ENCODE data around the gene EPB42. TPM values are rescaled to one million over a fixed set of nuclear protein-coding genes. Genes with fewer than 3 reads are reported as not detected.

The EPB42 gene
- total and polyA plus RNA-seq, 4 donors = 0.03 to 11.1 (median 0.18) TPM; not detected in 1

GRCh38 chr15:43212951-43213350 is 7.9 kb downstream of the EPB42 start:
- Histone ChIP-seq H3K9me3 (ENCODE audit: control insufficient read depth in 4 of 4, insufficient read depth in 3 of 4, low read length in 3 of 4) (no peaks in the 10 kb centered on the region), H3K36me3 (ENCODE audit: control insufficient read depth in 4 of 4, insufficient read depth in 4 of 4, low read length in 4 of 4) (no peaks in the 10 kb centered on the region), H3K9ac (ENCODE audit: insufficient read depth in 1 of 2, low read length in 2 of 2) (no peak overlapping the region), H3K4me1 (ENCODE audit: control insufficient read depth in 5 of 5, insufficient read depth in 5 of 5, low read length in 5 of 5) (no peaks in the 10 kb centered on the region), H3K4me3 (no peak overlapping the region), H3K27me3 (ENCODE audit: control insufficient read depth in 3 of 3, insufficient read depth in 3 of 3, low read length in 2 of 3) (peaks cover 0 to 3% (median 0%) of the 10 kb centered on the region in 3 donors), H3K27ac (ENCODE audit: low read depth in 1 of 2, low read length in 1 of 2) (no peak overlapping the region)
- no peak for DNase-seq
- TF ChIP-seq CTCF (IDR thresholded peaks at IDR 0.05; ENCODE audit: control extremely low read depth, extremely low read depth) = no peak
- ATAC-seq (ENCODE audit: insufficient read depth, low FRiP score) = no peak

GRCh38 chr15:43212299-43212698 is 8.5 kb downstream of the EPB42 start:
- H3K27ac ChIP-seq (ENCODE audit: low read depth in 1 of 2, low read length in 1 of 2) = no peak overlapping the region
- H3K9ac ChIP-seq (ENCODE audit: insufficient read depth in 1 of 2, low read length in 2 of 2) = no peak overlapping the region
- peaks cover 0 to 3% (median 0%) of the 10 kb centered on the region in 3 donors for H3K27me3 ChIP-seq (ENCODE audit: control insufficient read depth in 3 of 3, insufficient read depth in 3 of 3, low read length in 2 of 3)
- no peaks in the 10 kb centered on the region for H3K36me3 ChIP-seq (ENCODE audit: control insufficient read depth in 4 of 4, insufficient read depth in 4 of 4, low read length in 4 of 4)
- TF ChIP-seq CTCF (IDR thresholded peaks at IDR 0.05; ENCODE audit: control extremely low read depth, extremely low read depth) = no peak
- WGBS, 2 donors = 80 to 89% methylated on average over 7 to 8 of the region's 8 CpGs
- no peaks in the 10 kb centered on the region for H3K9me3 ChIP-seq (ENCODE audit: control insufficient read depth in 4 of 4, insufficient read depth in 3 of 4, low read length in 3 of 4)
- H3K4me3 ChIP-seq = no peak overlapping the region
- DNase-seq = no peak
- no peaks in the 10 kb centered on the region for H3K4me1 ChIP-seq (ENCODE audit: control insufficient read depth in 5 of 5, insufficient read depth in 5 of 5, low read length in 5 of 5)
- ATAC-seq (ENCODE audit: insufficient read depth, low FRiP score) = no peak

DNA sequence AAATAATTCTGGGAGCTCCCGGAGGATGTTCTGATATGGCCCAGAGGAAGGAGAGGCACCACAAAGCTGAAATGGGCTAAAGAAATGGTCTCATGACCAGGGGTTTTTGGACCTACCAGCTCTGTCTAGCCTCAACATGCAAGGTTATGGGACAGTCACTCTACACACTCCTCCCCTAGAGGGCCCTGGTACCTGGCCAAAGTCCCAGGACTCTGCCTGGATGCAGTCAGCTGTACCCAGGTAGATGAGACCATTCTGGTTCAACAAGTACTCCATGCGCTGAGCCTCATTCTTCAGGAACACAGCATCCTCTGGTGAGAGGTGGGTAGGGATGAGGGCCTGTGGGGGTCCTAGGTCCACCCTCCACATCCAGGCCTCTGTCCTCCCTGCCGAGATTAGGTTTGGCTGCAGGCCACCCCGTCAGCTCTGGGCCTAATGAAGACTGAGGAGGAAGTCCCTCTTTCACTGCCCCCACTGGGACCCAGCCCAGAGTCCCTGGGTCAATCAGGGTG is 9.5 kb downstream of the EPB42 start:
- H3K4me3 ChIP-seq = no peak overlapping the region
- no peaks in the 10 kb centered on the region for H3K4me1 ChIP-seq (ENCODE audit: control insufficient read depth in 5 of 5, insufficient read depth in 5 of 5, low read length in 5 of 5)
- H3K27me3 ChIP-seq (ENCODE audit: control insufficient read depth in 3 of 3, insufficient read depth in 3 of 3, low read length in 2 of 3) = peaks cover 0 to 3% (median 0%) of the 10 kb centered on the region in 3 donors
- no peak overlapping the region for H3K9ac ChIP-seq (ENCODE audit: insufficient read depth in 1 of 2, low read length in 2 of 2)
- DNase-seq = no peak
- no peak overlapping the region for H3K27ac ChIP-seq (ENCODE audit: low read depth in 1 of 2, low read length in 1 of 2)
- H3K9me3 ChIP-seq (ENCODE audit: control insufficient read depth in 4 of 4, insufficient read depth in 3 of 4, low read length in 3 of 4) = no peaks in the 10 kb centered on the region
- WGBS, 2 donors = 86% methylated on average over 4 of the region's 4 CpGs
- no peak for ATAC-seq (ENCODE audit: insufficient read depth, low FRiP score)
- no peak for TF ChIP-seq CTCF (IDR thresholded peaks at IDR 0.05; ENCODE audit: control extremely low read depth, extremely low read depth)
- no peaks in the 10 kb centered on the region for H3K36me3 ChIP-seq (ENCODE audit: control insufficient read depth in 4 of 4, insufficient read depth in 4 of 4, low read length in 4 of 4)

DNA sequence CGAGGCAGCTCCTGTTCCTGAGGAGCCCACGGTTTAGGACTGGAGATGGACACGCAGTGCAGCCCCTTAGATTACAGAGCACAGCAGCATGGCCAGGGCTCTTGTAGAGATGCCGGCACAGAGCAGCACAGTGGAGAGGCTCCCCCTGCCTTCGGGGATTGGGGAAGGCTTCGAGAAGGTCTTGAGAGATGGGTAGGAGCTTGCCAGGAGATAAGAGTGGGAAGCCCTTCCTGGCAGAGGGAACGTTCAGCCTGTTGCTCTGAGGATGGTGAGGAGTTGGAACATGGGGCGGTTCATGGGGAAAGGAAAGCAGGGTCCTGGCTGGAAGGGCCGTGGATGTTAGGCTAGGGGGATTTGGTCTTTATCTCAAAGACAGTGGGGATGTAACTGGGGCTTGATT is 10.0 kb downstream of the EPB42 start:
- 82 to 89% methylated on average over 9 of the region's 9 CpGs for WGBS, 2 donors

More for the DNA sequence above, 10.0 kb downstream of the EPB42 start:
- ATAC-seq (ENCODE audit: insufficient read depth, low FRiP score) (no peak), DNase-seq (no peak)
- Histone ChIP-seq H3K4me3 (no peak overlapping the region), H3K27me3 (ENCODE audit: control insufficient read depth in 3 of 3, insufficient read depth in 3 of 3, low read length in 2 of 3) (peaks cover 0 to 3% (median 0%) of the 10 kb centered on the region in 3 donors), H3K27ac (ENCODE audit: low read depth in 1 of 2, low read length in 1 of 2) (no peak overlapping the region), H3K9ac (ENCODE audit: insufficient read depth in 1 of 2, low read length in 2 of 2) (no peak overlapping the region), H3K36me3 (ENCODE audit: control insufficient read depth in 4 of 4, insufficient read depth in 4 of 4, low read length in 4 of 4) (no peaks in the 10 kb centered on the region), H3K9me3 (ENCODE audit: control insufficient read depth in 4 of 4, insufficient read depth in 3 of 4, low read length in 3 of 4) (no peaks in the 10 kb centered on the region), H3K4me1 (ENCODE audit: control insufficient read depth in 5 of 5, insufficient read depth in 5 of 5, low read length in 5 of 5) (no peaks in the 10 kb centered on the region)
- TF ChIP-seq CTCF (IDR thresholded peaks at IDR 0.05; ENCODE audit: control extremely low read depth, extremely low read depth) = no peak
